H1 (cell line): ENCODE results near the gene DUSP1. TPM values are rescaled to one million over a fixed set of nuclear protein-coding genes. Genes with fewer than 3 reads are reported as not detected.

Experiments used
- CTCF ChIA-PET: fragments of 300-600 bp; sonication (Branson Sonifier 250); formaldehyde crosslinking; loops from one replicate; lab custom pipeline; 2021; ENCODE audit not compliant: partially characterized antibody; lab: Charles Lee
- POLR2A ChIA-PET: fragments of 300-600 bp; sonication (Branson Sonifier 250); formaldehyde crosslinking; loops from one replicate; lab custom pipeline; 2021; ENCODE audit warnings: inconsistent platforms; ENCODE audit not compliant: partially characterized antibody; lab: Charles Lee
- DNase-seq, 2 experiments: peaks; one replicate each; pipeline versions ENCODE4 v3.0.0 to v3.0.0-alpha.2; 2010 to 2022; ENCODE audit warnings: low spot score in 2 of 2, low read depth in 1 of 2, mixed read lengths in 1 of 2
- FAIRE-seq: peaks from 2 replicates; lab custom pipeline; 2011; peaks lifted over from hg19 to GRCh38; lab: Jason Lieb, UNC
- H2AFZ ChIP-seq: 2 replicates; pipeline ENCODE4 v1.8.1; 2012; ENCODE audit warnings: low read length, inconsistent platforms
- H2AK5ac ChIP-seq: 2 replicates; pipeline ENCODE4 v1.6.1; 2013; ENCODE audit warnings: low read depth, low read length
- H2BK120ac ChIP-seq: replicated peaks from 2 replicates; pipeline ENCODE3; 2013; ENCODE audit warnings: low read depth, low read length, inconsistent platforms
- H2BK12ac ChIP-seq: 2 replicates; pipeline ENCODE4 v1.6.1; 2013; ENCODE audit warnings: low read depth, low read length
- H2BK15ac ChIP-seq: 2 replicates; pipeline ENCODE4 v1.6.1; 2013; ENCODE audit warnings: low read length
- H2BK20ac ChIP-seq: 2 replicates; pipeline ENCODE4 v1.6.1; 2013; ENCODE audit warnings: low read length
- H2BK5ac ChIP-seq: 2 replicates; pipeline ENCODE4 v1.6.1; 2013; ENCODE audit warnings: low read depth, low read length
- H3K14ac ChIP-seq: 2 replicates; pipeline ENCODE4 v1.6.1; 2013; ENCODE audit warnings: inconsistent platforms; ENCODE audit not compliant: insufficient read length
- H3K18ac ChIP-seq: 2 replicates; pipeline ENCODE4 v1.6.1; 2013; ENCODE audit warnings: low read length; ENCODE audit errors: extremely low read depth
- H3K23ac ChIP-seq: 2 replicates; pipeline ENCODE4 v1.6.1; 2013; ENCODE audit warnings: inconsistent platforms; ENCODE audit not compliant: insufficient read length
- H3K23me2 ChIP-seq: 2 replicates; pipeline ENCODE4 v1.6.1; 2013; ENCODE audit warnings: low read depth, low read length
- H3K27ac ChIP-seq: 2 replicates; pipeline ENCODE4 v1.6.1; 2011; ENCODE audit warnings: low read depth, low read length, inconsistent platforms
- H3K27me3 ChIP-seq, 4 experiments: replicated peaks in 1 of 4; 1 replicate in 1 of 4; 2 replicates in 3 of 4; pipeline versions ENCODE4 v1.6.1 to v1.8.1; 2011 to 2013; ENCODE audit warnings: low read length in 3 of 4, mild to moderate bottlenecking in 3 of 4, inconsistent platforms in 2 of 4, mixed read lengths in 2 of 4, moderate library complexity in 1 of 4; ENCODE audit not compliant: control insufficient read depth in 3 of 4, insufficient read depth in 3 of 4; ENCODE audit errors: extremely low read depth in 1 of 4
- H3K36me3 ChIP-seq, 4 experiments: 2 replicates each; pipeline versions ENCODE4 v1.6.1 to v1.8.1; 2011 to 2013; ENCODE audit warnings: mild to moderate bottlenecking in 4 of 4, low read length in 3 of 4, moderate library complexity in 2 of 4, control low read depth in 1 of 4, inconsistent platforms in 1 of 4; ENCODE audit not compliant: insufficient read depth in 4 of 4, control insufficient read depth in 2 of 4
- H3K4ac ChIP-seq: replicated peaks from 2 replicates; pipeline ENCODE3; 2013; ENCODE audit warnings: low read length, low read depth, mixed read lengths, inconsistent platforms; ENCODE audit not compliant: insufficient read length
- H3K4me1 ChIP-seq, 4 experiments: replicated peaks in 1 of 4; 1 replicate in 1 of 4; 2 replicates in 3 of 4; pipeline versions ENCODE4 v1.6.1 to v1.8.1; 2011 to 2013; ENCODE audit warnings: low read length in 3 of 4, inconsistent platforms in 2 of 4, mixed read lengths in 1 of 4; ENCODE audit not compliant: insufficient read depth in 4 of 4, control insufficient read depth in 3 of 4
- H3K4me2 ChIP-seq, 2 experiments: 2 replicates each; pipeline versions ENCODE4 v1.6.1 to v1.8.1; 2011 to 2013; ENCODE audit warnings: low read depth in 2 of 2, low read length in 2 of 2, control low read depth in 1 of 2, inconsistent platforms in 1 of 2, mild to moderate bottlenecking in 1 of 2; ENCODE audit not compliant: insufficient read depth in 1 of 2
- H3K4me3 ChIP-seq, 4 experiments: fragments of 200-600, 300-600 bp in 1 of 4; sonication (generic), shearing (Covaris generic), sonication (Bioruptor Twin) in 1 of 4; 2 replicates each; pipeline versions ENCODE4 v1.5.1 to v1.8.1; 2011 to 2016; ENCODE audit warnings: low read length in 4 of 4, low read depth in 3 of 4, control low read depth in 2 of 4, inconsistent platforms in 2 of 4, mild to moderate bottlenecking in 2 of 4, mixed read lengths in 1 of 4, moderate library complexity in 1 of 4; ENCODE audit not compliant: insufficient read depth in 2 of 4; ENCODE audit errors: extremely low read depth in 1 of 4
- H3K56ac ChIP-seq: replicated peaks from 2 replicates; pipeline ENCODE3; 2013; ENCODE audit warnings: low read depth, mild to moderate bottlenecking, mixed read lengths, low read length, inconsistent platforms; ENCODE audit not compliant: insufficient read length
- H3K79me1 ChIP-seq: 2 replicates; pipeline ENCODE4 v1.6.1; 2013; ENCODE audit warnings: low read depth, low read length, control low read depth
- H3K79me2 ChIP-seq, 2 experiments: 2 replicates each; pipeline versions ENCODE4 v1.6.1 to v1.8.1; 2012 to 2013; ENCODE audit warnings: low read length in 2 of 2, mild to moderate bottlenecking in 2 of 2, inconsistent platforms in 1 of 2; ENCODE audit not compliant: insufficient read depth in 2 of 2, control insufficient read depth in 1 of 2
- H3K9ac ChIP-seq, 4 experiments: replicated peaks in 1 of 4; 1 replicate in 1 of 4; 2 replicates in 3 of 4; pipeline versions ENCODE4 v1.6.1 to v1.8.1; 2011 to 2013; ENCODE audit warnings: low read depth in 3 of 4, low read length in 3 of 4, control low read depth in 2 of 4, mild to moderate bottlenecking in 2 of 4, moderate library complexity in 2 of 4, inconsistent platforms in 1 of 4; ENCODE audit errors: extremely low read depth in 1 of 4
- H3K9me3 ChIP-seq, 2 experiments: 2 replicates each; pipeline versions ENCODE4 v1.6.1 to v1.8.1; 2012 to 2013; ENCODE audit warnings: mild to moderate bottlenecking in 2 of 2, moderate library complexity in 2 of 2, control low read depth in 1 of 2, inconsistent platforms in 1 of 2, low read depth in 1 of 2, low read length in 1 of 2, mixed read lengths in 1 of 2; ENCODE audit not compliant: insufficient read depth in 2 of 2
- H4K20me1 ChIP-seq, 2 experiments: replicated peaks in 1 of 2; 2 replicates each; pipeline versions ENCODE3 to v1.8.1; 2011 to 2013; ENCODE audit warnings: inconsistent platforms in 2 of 2, low read length in 2 of 2, mild to moderate bottlenecking in 1 of 2; ENCODE audit not compliant: insufficient read depth in 2 of 2, control insufficient read depth in 1 of 2
- H4K5ac ChIP-seq: 2 replicates; pipeline ENCODE4 v1.6.1; 2013; ENCODE audit warnings: low read length, low read depth, mixed read lengths, inconsistent platforms; ENCODE audit not compliant: insufficient read length
- H4K8ac ChIP-seq: 2 replicates; pipeline ENCODE4 v1.8.0; 2013; ENCODE audit warnings: mild to moderate bottlenecking, moderate library complexity, low read length, inconsistent platforms; ENCODE audit not compliant: insufficient read depth; ENCODE audit errors: extremely low read depth
- H4K91ac ChIP-seq: replicated peaks from 2 replicates; pipeline ENCODE3; 2013; ENCODE audit warnings: low read length, mixed read lengths, inconsistent platforms; ENCODE audit not compliant: insufficient read length
- CREB1 ChIP-seq: IDR thresholded peaks from 2 replicates; pipeline ENCODE4 v1.6.1; 2012; ENCODE audit warnings: inconsistent platforms
- EZH2 ChIP-seq: fragments of 200-600 bp; sonication (generic); IDR thresholded peaks from 2 replicates; pipeline ENCODE4 v1.7.1; 2012; ENCODE audit warnings: low read depth, mild to moderate bottlenecking, moderate library complexity, low read length, inconsistent platforms; ENCODE audit not compliant: severe bottlenecking
- JUN ChIP-seq: IDR thresholded peaks from 2 replicates; pipeline ENCODE4 v1.6.1; 2011; ENCODE audit warnings: low read depth, mild to moderate bottlenecking, improper control_type of control experiment, low read length
- MAFK ChIP-seq: IDR thresholded peaks from 2 replicates; pipeline ENCODE4 v1.6.1; 2012; ENCODE audit warnings: low read depth, mild to moderate bottlenecking, improper control_type of control experiment, low read length
- SAP30 ChIP-seq: fragments of 300-600 bp; sonication (generic); IDR thresholded peaks from 2 replicates; pipeline ENCODE4 v1.7.1; 2012; ENCODE audit warnings: low read length, moderate library complexity, mild to moderate bottlenecking, inconsistent platforms; ENCODE audit not compliant: insufficient read depth, insufficient replicate concordance
- SP4 ChIP-seq: IDR thresholded peaks from 2 replicates; pipeline ENCODE4 v1.6.1; 2012; ENCODE audit warnings: low read length, inconsistent platforms
- SRF ChIP-seq: IDR thresholded peaks from 2 replicates; pipeline ENCODE4 v1.6.1; 2011; ENCODE audit warnings: mild to moderate bottlenecking, low read depth, low read length, moderate library complexity
- TAF1 ChIP-seq: IDR thresholded peaks from 2 replicates; pipeline ENCODE4 v1.6.1; 2011; ENCODE audit warnings: mild to moderate bottlenecking, low read depth, low read length
- YY1 ChIP-seq: IDR thresholded peaks from 2 replicates; pipeline ENCODE4 v1.6.1; 2011; ENCODE audit warnings: low read depth, mild to moderate bottlenecking, low read length
- ZNF274 ChIP-seq: IDR thresholded peaks from 2 replicates; pipeline ENCODE4 v1.7.0; 2012; ENCODE audit warnings: low read length, borderline replicate concordance; ENCODE audit errors: extremely low read depth
- WGBS, 2 experiments: shearing (Covaris generic) in 1 of 2; methylation state at CpG; one replicate each; pipeline versions ENCODE4 v1.1.6 to v1.1.7; 2013 to 2015; ENCODE audit warnings: low lambda C conversion rate in 2 of 2, mixed read lengths in 2 of 2, inconsistent platforms in 1 of 2, low coverage in 1 of 2, missing lambda C conversion rate in 1 of 2; ENCODE audit not compliant: insufficient replicate concordance in 2 of 2, insufficient coverage in 1 of 2, insufficient read length in 1 of 2; ENCODE audit errors: extremely low coverage in 1 of 2, missing lambda C conversion rate in 1 of 2; 5-methylcytosine and 5-hydroxymethylcytosine counted together
- polyA plus RNA-seq, 7 experiments: library from polyadenylated mRNA; depleted of rRNA in 3 of 7; stranded (reverse) in 5 of 7; unstranded in 2 of 7; fragments of >200 nt in 5 of 7; fragments of 200-250 nt in 2 of 7; gene quantifications; 1 replicate in 5 of 7; 2 replicates in 1 of 7; 4 replicates in 1 of 7; pipeline versions ENCODE4 v1.2.1 to v1.2.3, GENCODE V29; 2011 to 2013; ENCODE audit warnings: missing spikeins in 2 of 7, mixed read lengths in 2 of 7
- total RNA-seq: library from RNA; stranded (reverse); fragmentation: NEBNext Ultra II Directional; extraction: Animal tissue kit (Norgen Biotek cat#: 25700); gene quantifications from 2 replicates; pipeline ENCODE4 v1.2.1, GENCODE V29; 2021

Gene DUSP1
- total and polyA plus RNA-seq, 2 of the 8 experiments (the other 6 are each of a cell fraction or from before 2014, with no cell fraction given), result 6.5 to 11.7 TPM

- Histone ChIP-seq H2BK20ac (no peak overlapping the region), H3K4me1 (peaks cover 0 to 4% (median 0%) of the 10 kb centered on the region in 4 experiments; a peak in 3 of 7 replicates), H2AK5ac (no peak overlapping the region), H4K5ac (no peak overlapping the region), H3K36me3 (no peaks in the 10 kb centered on the region), H3K23me2 (peaks cover 4% of the 10 kb centered on the region; the same call in 1 of the 2 replicates), H3K4me3 (0 out of 8 replicates have a peak overlapping the region, but pooled peaks of 1 of the 4 experiments have one; percentile 41), H2AFZ (peak overlapping the region; percentile 85; the same call in 1 of the 2 replicates), H3K56ac (no peak overlapping the region), H3K9ac (no peak overlapping the region; a peak in 1 of 7 replicates), H3K27me3 (peaks cover 0 to 11% (median 9%) of the 10 kb centered on the region in 4 experiments; a peak in 6 of 7 replicates), H4K20me1 (no peaks in the 10 kb centered on the region), H3K79me1 (no peaks in the 10 kb centered on the region), H3K14ac (no peak overlapping the region), H3K4ac (no peak overlapping the region), H3K9me3 (peaks cover 6 to 9% of the 10 kb centered on the region in 2 experiments; a peak in 3 of 4 replicates), H3K79me2 (no peaks in the 10 kb centered on the region), H2BK5ac (no peak overlapping the region), H2BK12ac (no peak overlapping the region), H4K8ac (peak overlapping the region; percentile 12; the same call in 1 of the 2 replicates), H2BK120ac (no peak overlapping the region), H3K27ac (no peak overlapping the region), H3K4me2 (0 out of 4 replicates have a peak overlapping the region, but pooled peaks of 1 of the 2 experiments have one; percentile 41), H4K91ac (no peak overlapping the region), H3K18ac (no peak overlapping the region), H2BK15ac (no peak overlapping the region; the same call in 1 of the 2 replicates), H3K23ac (no peak overlapping the region)
- 93% methylated on average over 7 of the region's 7 CpGs; no CpG with 5 or more reads in 1 of the 2 experiments for WGBS, 2 experiments
- ChIA-PET POLR2A (interaction anchor here (1.3 to 1.9 kb wide), 2 partner anchors 15 to 22 kb away, joined by 3 to 8 read pairs; partner anchors contain the start of gene DUSP1), CTCF (interaction anchor here (0.6 to 2.7 kb wide), 7 partner anchors 16 to 251 kb away, joined by 3 to 11 read pairs (median 4); partner anchors contain the start of genes ATP6V0E1 and DUSP1)
- TF ChIP-seq YY1, result no peak
- no peak for TF ChIP-seq EZH2
- TF ChIP-seq CREB1, result no peak
- TF ChIP-seq TAF1, result no peak
- TF ChIP-seq SP4, result no peak
- no peak for TF ChIP-seq JUN
- no peak for TF ChIP-seq ZNF274
- TF ChIP-seq SRF, result no peak
- no peak for TF ChIP-seq SAP30
- TF ChIP-seq MAFK, result no peak
- DNase-seq (no peak), FAIRE-seq (no peak)
These were observed 21.9 kb downstream of the DUSP1 start for GRCh38 chr5:172749076-172749475.
